ENCODE data around the gene FAM78B.

The FAM78B gene

GRCh38 chr1:166120281-166120680, 46.5 kb downstream of the FAM78B start:
- no peak for DNase-seq (ENCODE audit: low read depth in 2 of 2)

- no peak for DNase-seq (ENCODE audit: low read depth in 2 of 2)
Measured at GRCh38 chr1:166119471-166119965, 47.3 kb downstream of the FAM78B start.

GRCh38 chr1:166117776-166118175, 49.0 kb downstream of the FAM78B start:
- DNase-seq (ENCODE audit: low read depth in 2 of 2), result no peak

GRCh38 chr1:166116026-166116425, 50.8 kb downstream of the FAM78B start:
- DNase-seq (ENCODE audit: low read depth in 2 of 2), result no peak

- DNase-seq (ENCODE audit: low read depth in 2 of 2), result no peak
Measured at GRCh38 chr1:166114419-166114818, 52.4 kb downstream of the FAM78B start.

GRCh38 chr1:166113630-166114029, 53.2 kb downstream of the FAM78B start:
- no peak for DNase-seq (ENCODE audit: low read depth in 2 of 2)

GRCh38 chr1:166113031-166113430, 53.8 kb downstream of the FAM78B start:
- DNase-seq (ENCODE audit: low read depth in 2 of 2), result no peak

GRCh38 chr1:166112425-166112824, 54.4 kb downstream of the FAM78B start:
- DNase-seq (ENCODE audit: low read depth in 2 of 2), result no peak

- DNase-seq (ENCODE audit: low read depth in 2 of 2), result no peak
Measured at GRCh38 chr1:166111430-166111829, 55.4 kb downstream of the FAM78B start.

GRCh38 chr1:166090244-166090643, 76.6 kb downstream of the FAM78B start:
- no peak for DNase-seq (ENCODE audit: low read depth in 2 of 2)

GRCh38 chr1:166089804-166090203, 77.0 kb downstream of the FAM78B start:
- no peak for DNase-seq (ENCODE audit: low read depth in 2 of 2)

GRCh38 chr1:166088572-166088955, 78.2 kb downstream of the FAM78B start:
- DNase-seq (ENCODE audit: low read depth in 2 of 2), result no peak

GRCh38 chr1:166087734-166088571, 78.8 kb downstream of the FAM78B start:
- DNase-seq (ENCODE audit: low read depth in 2 of 2), result no peak

GRCh38 chr1:166086113-166086883, 80.5 kb downstream of the FAM78B start:
- DNase-seq (ENCODE audit: low read depth in 2 of 2), result no peak

- DNase-seq (ENCODE audit: low read depth in 2 of 2), result no peak
Measured at GRCh38 chr1:166084613-166085012, 82.2 kb downstream of the FAM78B start.

- no peak for DNase-seq (ENCODE audit: low read depth in 2 of 2)
Measured at GRCh38 chr1:166083887-166084286, 82.9 kb downstream of the FAM78B start.

- DNase-seq (ENCODE audit: low read depth in 2 of 2), result no peak
Measured at GRCh38 chr1:166082601-166083000, 84.2 kb downstream of the FAM78B start.

- no peak for DNase-seq (ENCODE audit: low read depth in 2 of 2)
Measured at GRCh38 chr1:166080967-166081870, 85.6 kb downstream of the FAM78B start.

- DNase-seq (ENCODE audit: low read depth in 2 of 2), result no peak
Measured at GRCh38 chr1:166080277-166080966, 86.4 kb downstream of the FAM78B start.

- no peak for DNase-seq (ENCODE audit: low read depth in 2 of 2)
Measured at GRCh38 chr1:166079276-166079675, 87.5 kb downstream of the FAM78B start.

- no peak for DNase-seq (ENCODE audit: low read depth in 2 of 2)
Measured at GRCh38 chr1:166073489-166073888, 93.3 kb downstream of the FAM78B start.
